Fibroblast of lung (primary cell): ENCODE measurements around the gene HNMT.

Experiments
- CTCF ChIP-seq, 2 donors: IDR thresholded peaks in 1 of 2; conservative IDR thresholded peaks in 1 of 2; 1 replicate in 1 of 2; 2 replicates in 1 of 2; pipeline ENCODE4 v1.5.1; 2011 to 2012; ENCODE audit warnings: low read length in 2 of 2, control low read depth in 1 of 2, inconsistent platforms in 1 of 2, low read depth in 1 of 2, mild to moderate bottlenecking in 1 of 2
- EZH2 ChIP-seq: IDR thresholded peaks from 2 replicates; pipeline ENCODE4 v1.5.1; 2012; ENCODE audit warnings: low read length, control low read depth, mild to moderate bottlenecking; ENCODE audit errors: missing control alignments

GRCh38 chr2:138032334-138032733 is 68.1 kb downstream of the HNMT start:
- TF ChIP-seq CTCF (conservative IDR thresholded peaks at IDR 0.05 in 1 of 2, IDR thresholded peaks at IDR 0.05 in 1 of 2; ENCODE audit: low read depth in 1 of 2, low read length in 2 of 2) (no peak), EZH2 (no peak)
